Stimulated activated CD8-positive, alpha-beta memory T cell treated with anti-CD3 and anti-CD28 coated beads, Interleukin-15, amount 100 ng/mL, for 48 hours (primary cell): ENCODE results near the gene HRH3.

ENCODE experiments used
- DNase-seq, 2 donors: peaks; one replicate each; pipeline ENCODE4 v3.0.0-alpha.2; 2020; ENCODE audit warnings: low read depth in 2 of 2

The HRH3 gene

DNA sequence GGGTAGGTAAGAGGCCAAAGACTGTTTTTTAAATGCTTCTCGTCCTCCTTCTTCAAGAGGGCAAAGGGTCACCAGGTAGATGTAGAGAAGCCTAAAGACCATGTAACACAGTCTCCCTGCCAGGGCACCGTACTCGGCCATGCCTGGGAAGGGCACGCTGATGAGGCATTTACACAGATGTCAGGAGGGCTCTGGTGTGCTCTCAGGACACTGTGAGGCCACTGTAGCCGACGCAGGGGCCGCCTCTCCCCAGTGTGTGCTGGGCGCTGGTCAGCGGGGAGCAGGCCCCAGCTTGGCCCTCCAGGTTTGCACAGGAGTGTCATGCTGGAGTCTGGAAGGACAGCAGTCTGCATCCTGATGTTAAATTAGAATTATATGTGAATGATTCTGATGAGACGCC, 44.4 kb downstream of the HRH3 start:
- DNase-seq: no peak

DNA sequence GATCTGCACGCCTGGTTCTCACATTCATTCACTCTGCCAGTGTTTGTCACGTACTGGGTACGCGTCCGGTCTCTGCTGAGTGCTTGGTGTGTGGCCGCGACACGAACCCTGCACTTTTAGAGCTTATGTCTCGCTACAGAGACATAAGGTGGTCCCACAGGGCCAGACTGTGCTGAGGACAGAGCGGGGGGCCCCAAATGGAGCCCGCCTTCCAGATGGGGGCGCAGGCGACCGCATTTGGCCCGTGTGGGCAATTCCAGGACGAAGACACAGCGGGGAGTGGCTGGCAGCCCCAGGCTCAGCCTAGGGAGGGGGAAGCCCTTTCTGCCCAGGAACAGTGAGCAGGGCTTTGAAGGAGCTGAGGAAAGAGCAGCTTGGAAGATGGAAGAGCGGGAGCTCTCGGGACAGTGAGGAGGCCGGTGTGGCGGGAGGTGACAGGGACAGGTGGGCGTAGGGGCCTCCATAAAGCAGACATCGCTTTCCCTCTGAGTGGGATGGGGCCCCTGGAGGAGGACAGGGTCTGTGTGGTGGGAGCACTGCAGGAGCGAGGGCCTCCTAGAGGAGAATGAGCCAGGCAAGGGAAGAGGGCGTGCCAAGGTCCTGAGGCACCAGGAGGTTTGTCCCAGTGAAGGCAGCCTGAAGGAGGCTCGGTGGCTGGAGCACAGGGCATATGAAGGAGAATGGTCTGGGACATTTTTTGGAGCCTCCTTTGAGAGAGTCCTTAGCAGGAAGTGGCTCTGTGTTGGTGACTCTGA, 45.0 kb downstream of the HRH3 start:
- DNase-seq: no peak

DNA sequence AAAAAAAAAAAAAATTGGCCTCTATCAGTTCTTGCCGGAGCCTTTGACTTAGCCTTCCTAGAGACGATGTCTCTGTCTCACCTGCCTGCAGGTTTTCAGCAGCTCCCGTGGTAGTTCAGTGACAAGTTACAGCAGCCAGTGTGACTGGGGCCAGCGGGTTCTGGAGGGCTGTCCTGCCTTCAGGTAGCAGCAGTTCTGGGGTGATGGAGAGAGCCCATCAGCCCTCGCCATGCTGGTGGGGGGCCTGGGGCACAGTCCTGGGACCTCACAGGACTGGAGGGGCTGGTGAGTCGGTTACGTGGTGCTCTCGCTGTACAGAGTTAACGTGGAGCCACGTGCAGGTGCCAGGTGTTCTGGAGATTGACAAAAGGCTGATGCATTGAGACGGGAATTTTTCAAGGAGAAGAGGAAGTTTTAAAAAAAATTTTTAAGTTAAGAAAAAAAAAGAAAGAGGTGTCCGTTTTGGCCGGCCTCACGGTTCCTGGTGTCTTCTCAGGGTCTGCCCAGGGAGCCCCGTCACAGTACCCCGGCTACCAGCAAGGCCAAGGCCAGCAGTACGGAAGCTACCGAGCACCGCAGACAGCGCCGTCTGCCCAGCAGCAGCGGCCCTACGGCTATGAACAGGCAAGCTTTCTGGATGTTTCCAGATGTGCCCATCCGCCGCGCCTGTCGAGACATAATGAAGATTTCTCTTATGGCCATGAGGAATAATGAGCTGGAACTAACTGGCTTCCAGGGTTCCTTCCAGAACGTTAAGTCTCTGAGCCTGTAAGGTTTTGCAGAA, 45.9 kb downstream of the HRH3 start:
- DNase-seq: no peak

GRCh38 chr20:62172666-62173065, 47.4 kb downstream of the HRH3 start:
- no peak for DNase-seq

DNA sequence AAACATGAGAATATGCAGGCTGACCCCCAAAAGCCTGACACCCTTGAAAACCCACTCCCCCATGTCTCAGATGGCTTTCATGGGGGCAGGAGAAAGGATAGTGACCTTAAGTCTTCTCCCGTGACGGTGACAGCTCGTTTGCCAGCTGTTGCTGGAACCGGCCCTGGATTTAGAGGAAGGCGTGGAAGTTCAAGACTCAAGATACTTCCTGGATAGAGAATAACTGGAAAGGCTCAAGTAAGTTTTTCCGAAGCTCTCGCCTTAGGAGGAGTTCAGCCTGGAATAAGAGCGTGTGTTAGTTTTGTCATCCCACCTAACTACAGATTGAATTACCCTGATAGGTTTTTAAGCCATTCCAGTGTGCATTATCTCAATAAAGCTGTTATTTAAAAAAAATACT, 48.8 kb downstream of the HRH3 start:
- no peak for DNase-seq

DNA sequence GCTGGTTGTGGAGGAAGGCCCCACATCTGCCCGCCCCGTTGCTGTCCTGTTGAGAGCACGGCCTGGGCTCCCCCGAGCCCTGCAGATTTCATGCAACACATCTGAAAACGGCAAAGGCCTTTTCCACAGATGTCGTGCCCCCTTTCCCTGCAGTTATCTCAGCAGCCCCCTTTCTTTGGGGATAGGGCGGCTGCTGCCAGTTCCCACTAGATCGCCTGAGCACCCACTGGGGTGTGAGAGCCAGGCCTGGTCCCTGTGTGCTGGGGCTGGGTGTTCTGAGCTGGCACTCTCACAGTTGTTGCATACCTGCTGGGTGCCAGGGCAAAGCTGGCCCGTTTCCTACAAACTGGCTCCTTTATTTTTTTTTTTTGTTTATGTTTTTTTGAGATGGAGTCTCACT, 49.5 kb downstream of the HRH3 start:
- no peak for DNase-seq

DNA sequence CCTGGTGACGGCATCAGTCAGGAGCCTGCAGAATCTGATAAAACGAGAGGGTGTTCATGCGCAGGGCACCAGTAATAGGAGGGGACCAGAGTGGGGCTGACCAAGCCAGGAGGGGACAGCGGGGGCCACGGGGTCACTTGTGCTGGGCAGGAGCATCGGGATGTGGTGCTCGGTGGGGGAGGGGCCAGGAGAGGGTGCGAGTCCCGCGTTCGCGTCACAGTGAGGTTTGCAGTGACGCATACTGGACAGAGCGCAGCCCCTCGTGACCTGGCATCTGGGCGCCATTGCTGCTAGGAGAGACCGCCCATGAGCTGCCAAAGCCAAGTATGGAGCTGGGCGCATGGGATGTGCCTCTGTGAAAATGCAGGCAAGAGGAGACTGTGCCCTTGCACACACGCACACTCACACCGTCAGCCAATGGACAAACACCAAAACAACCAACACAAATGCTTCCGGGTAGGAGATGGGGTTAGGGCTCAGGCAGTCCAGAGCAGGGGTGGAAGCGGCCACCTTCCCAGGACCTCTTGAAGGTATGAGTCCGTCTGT, 51.1 kb downstream of the HRH3 start:
- DNase-seq: no peak

GRCh38 chr20:62168061-62168460, 52.0 kb downstream of the HRH3 start:
- no peak for DNase-seq

DNA sequence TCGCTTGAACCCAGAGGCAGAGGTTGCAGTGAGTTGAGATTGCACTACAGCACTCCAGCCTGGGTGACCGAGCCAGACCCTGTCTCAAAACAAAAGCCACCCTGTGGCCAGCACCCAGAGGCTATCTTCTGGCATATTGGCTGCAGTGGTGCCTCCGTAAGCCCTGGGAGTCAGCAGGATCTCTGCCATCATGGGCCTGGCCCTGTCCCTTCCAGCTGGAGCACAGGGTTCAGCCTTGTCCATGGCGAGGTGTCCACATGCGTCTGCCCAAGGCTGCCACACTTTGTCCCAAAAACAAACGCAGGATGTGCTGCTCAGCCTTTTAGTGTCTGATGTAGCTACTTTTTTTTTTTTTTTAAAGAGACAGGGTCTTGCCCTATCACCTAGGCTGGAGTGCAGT, 52.6 kb downstream of the HRH3 start:
- DNase-seq: no peak

- no peak for DNase-seq
These were observed 54.2 kb downstream of the HRH3 start for GRCh38 chr20:62165762-62166399.
